ENCODE results near the gene AFAP1.

GRCh38 chr4:7886007-7886973, 53.4 kb downstream of the AFAP1 start:
- TF ChIP-seq CTCF (IDR thresholded peaks at IDR 0.05) = no peak
- TF ChIP-seq ZFX (IDR thresholded peaks at IDR 0.05; ENCODE audit: borderline replicate concordance) = no peak
